K562 (cell line): ENCODE results near the gene CPLANE2. TPM values are rescaled to one million over a fixed set of nuclear protein-coding genes. Genes with fewer than 3 reads are reported as not detected.

Source experiments
- ATAC-seq: fragments of 200-7000 bp; cut with Tn5 transposase; 3 replicates; pipeline ENCODE4 v1.9.1; 2020; ENCODE audit warnings: moderate library complexity
- BruUV-seq: library from RNA; stranded (reverse); fragments of 400-500 nt; replicated peaks from 2 replicates; lab custom pipeline; 2021; lab: Mats Ljungman, UMichigan
- CTCF ChIA-PET: fragments of 300-600 bp; formaldehyde crosslinking; extraction: SDS; loops from one replicate; lab custom pipeline; 2021; ENCODE audit warnings: low intra/inter-chr PET ratio; lab: Yijun Ruan, JAX
- POLR2A ChIA-PET: fragments of 300-600, 350-650 bp; sonication (Branson Sonifier 250); formaldehyde crosslinking; extraction: SDS; loops from one replicate; lab custom pipeline; 2021; ENCODE audit warnings: antibody characterized with exemption, inconsistent platforms; lab: Yijun Ruan, JAX
- DNase-seq, 4 experiments: peaks; one replicate each; pipeline versions ENCODE4 v3.0.0 to v3.0.0-alpha.2; 2011 to 2018; ENCODE audit warnings: low spot score in 3 of 4, mixed read lengths in 3 of 4; ENCODE audit errors: extremely low read depth in 1 of 4
- FAIRE-seq: peaks from 2 replicates; lab custom pipeline; 2011; peaks lifted over from hg19 to GRCh38; lab: Jason Lieb, UNC
- H2AFZ ChIP-seq: 2 replicates; pipeline ENCODE4 v1.6.0; 2011; ENCODE audit warnings: low read depth, low read length, control low read depth, inconsistent platforms
- H3K27ac ChIP-seq: fragments of 200-600 bp; 3 replicates; pipeline ENCODE4 v1.8.0; 2011; ENCODE audit warnings: low read depth, mild to moderate bottlenecking, control low read depth, inconsistent platforms, low read length, moderate library complexity, mixed read lengths; ENCODE audit errors: extremely low read depth
- H3K27me3 ChIP-seq, 2 experiments: fragments of 300-600 bp in 1 of 2; 2 replicates in 1 of 2; 3 replicates in 1 of 2; pipeline versions ENCODE4 v1.6.0 to v1.8.0; 2011; ENCODE audit warnings: inconsistent platforms in 2 of 2, low read length in 2 of 2, mild to moderate bottlenecking in 1 of 2, mixed read lengths in 1 of 2, moderate library complexity in 1 of 2; ENCODE audit not compliant: control insufficient read depth in 2 of 2, insufficient read depth in 2 of 2
- H3K36me3 ChIP-seq: fragments of 300-600 bp; 3 replicates; pipeline ENCODE4 v1.8.0; 2011; ENCODE audit warnings: mild to moderate bottlenecking, low read length, inconsistent platforms; ENCODE audit not compliant: control insufficient read depth, insufficient read depth
- H3K4me1 ChIP-seq, 2 experiments: fragments of 200-600 bp in 1 of 2; replicated peaks in 1 of 2; 2 replicates in 1 of 2; 3 replicates in 1 of 2; pipeline versions ENCODE4 v1.5.1 to v1.8.0; 2011; ENCODE audit warnings: inconsistent platforms in 2 of 2, low read length in 2 of 2, mild to moderate bottlenecking in 1 of 2, mixed read lengths in 1 of 2, moderate library complexity in 1 of 2; ENCODE audit not compliant: control insufficient read depth in 2 of 2, insufficient read depth in 2 of 2
- H3K4me2 ChIP-seq: 2 replicates; pipeline ENCODE4 v1.6.1; 2011; ENCODE audit warnings: low read length, control low read depth, inconsistent platforms, mixed read lengths; ENCODE audit not compliant: insufficient read depth
- H3K4me3 ChIP-seq: fragments of 200-600 bp; sonication (generic), shearing (Covaris generic); 2 replicates; pipeline ENCODE4 v1.5.1; 2016; ENCODE audit warnings: control low read depth, inconsistent platforms
- H3K79me2 ChIP-seq: fragments of 200-600 bp; 3 replicates; pipeline ENCODE4 v1.8.0; 2011; ENCODE audit warnings: low read length, inconsistent platforms; ENCODE audit not compliant: control insufficient read depth, insufficient read depth
- H3K9ac ChIP-seq, 2 experiments: 2 replicates each; pipeline versions ENCODE4 v1.6.0 to v1.6.1; 2011; ENCODE audit warnings: low read depth in 2 of 2, low read length in 2 of 2, control low read depth in 1 of 2, inconsistent platforms in 1 of 2, mild to moderate bottlenecking in 1 of 2, mixed read lengths in 1 of 2; ENCODE audit not compliant: insufficient read depth in 1 of 2
- H3K9me1 ChIP-seq: one replicate; pipeline ENCODE4 v1.6.0; 2011; ENCODE audit warnings: inconsistent platforms, mild to moderate bottlenecking, low read length, moderate library complexity; ENCODE audit not compliant: control insufficient read depth, insufficient read depth
- H3K9me3 ChIP-seq: replicated peaks from 2 replicates; pipeline ENCODE4 v1.5.1; 2011; ENCODE audit warnings: low read depth, low read length, inconsistent platforms; ENCODE audit not compliant: control insufficient read depth, insufficient read depth
- H4K20me1 ChIP-seq: replicated peaks from 2 replicates; pipeline ENCODE4 v1.6.1; 2011; ENCODE audit warnings: low read length, inconsistent platforms, mixed read lengths; ENCODE audit not compliant: control insufficient read depth, insufficient read depth
- MAZ ChIP-seq, 2 experiments: fragments of 450-650 bp in 1 of 2; sonication (generic) in 1 of 2; formaldehyde crosslinking; IDR thresholded peaks in 1 of 2; conservative IDR thresholded peaks in 1 of 2; 2 replicates each; pipeline versions ENCODE4 v1.4.0 to v1.5.0; 2020; ENCODE audit warnings: mild to moderate bottlenecking in 1 of 2, missing genetic modification reagents in 1 of 2
- MTA3 ChIP-seq: fragments of 450-650 bp; formaldehyde crosslinking; IDR thresholded peaks from 2 replicates; pipeline ENCODE4 v1.6.1; 2017; ENCODE audit warnings: mild to moderate bottlenecking, borderline replicate concordance
- MXI1 ChIP-seq: IDR thresholded peaks from 2 replicates; pipeline ENCODE4 v1.6.1; 2011; ENCODE audit warnings: low read depth, mild to moderate bottlenecking, improper control_type of control experiment, low read length
- SP1 ChIP-seq: sonication (generic); formaldehyde crosslinking; IDR thresholded peaks from 2 replicates; pipeline ENCODE4 v1.8.1; 2022; ENCODE audit warnings: mild to moderate bottlenecking, missing genetic modification reagents
- TEAD1 ChIP-seq, 2 experiments: fragments of 450-650 bp in 1 of 2; sonication (generic) in 1 of 2; formaldehyde crosslinking; IDR thresholded peaks; 2 replicates each; pipeline versions ENCODE4 v1.4.0 to v1.8.0; 2020 to 2022; ENCODE audit warnings: mild to moderate bottlenecking in 2 of 2, missing genetic modification reagents in 1 of 2
- ZNF766 ChIP-seq: fragments of 200-800 bp; sonication (Bioruptor generic); conservative IDR thresholded peaks from 2 replicates; pipeline ENCODE4 v1.6.1; 2016; ENCODE audit warnings: missing genetic modification characterization, missing compliant biosample characterization
- WGBS: fragments of 100-300 bp; shearing (Covaris generic); methylation state at CpG from one replicate; pipeline ENCODE4 v1.1.6; 2016; ENCODE audit warnings: low coverage, mixed read lengths; ENCODE audit not compliant: insufficient coverage; ENCODE audit errors: missing lambda C conversion rate; 5-methylcytosine and 5-hydroxymethylcytosine counted together
- in situ Hi-C: fragments of 300-500 bp; cut with MboI; formaldehyde crosslinking; loops from 4 replicates; pipeline ENCODE4 v1.15.0; 2018; ENCODE audit warnings: inconsistent platforms, mixed read lengths
- intact Hi-C: fragments of 100-400 bp; cut with micrococcal nuclease; formaldehyde crosslinking; loops from 2 replicates; pipeline ENCODE4 v1.14.2; 2022
- polyA plus RNA-seq, 8 experiments: library from polyadenylated mRNA; depleted of rRNA in 4 of 8; stranded (reverse) in 5 of 8; unstranded in 3 of 8; fragments of >200 nt; fragmentation: Nextera tagmentation in 2 of 8; fragmentation: Illumina TruSeq in 1 of 8; extraction: Ambion mirVana in 2 of 8; extraction: Trizol in 1 of 8; gene quantifications; 2 replicates each; pipeline versions ENCODE4 v1.2.1 to v1.2.3, GENCODE V29; 2011 to 2014; ENCODE audit warnings: inconsistent platforms in 1 of 8, missing spikeins in 1 of 8
- total RNA-seq, 7 experiments: library from RNA; depleted of rRNA in 6 of 7; stranded (reverse); fragments of >200 nt in 6 of 7; fragmentation: Illumina TruSeq in 2 of 7; extraction: Trizol in 2 of 7; gene quantifications; 2 replicates each; pipeline versions ENCODE4 v1.2.1 to v1.2.3, GENCODE V29; 2011 to 2021; ENCODE audit warnings: low replicate concordance in 1 of 7
- TF ChIP-seq, protein P1 (sequence below): sonication (generic); formaldehyde crosslinking; IDR thresholded peaks from 2 replicates; pipeline ENCODE4 v1.8.1; 2023; ENCODE audit warnings: mild to moderate bottlenecking, missing genetic modification reagents
- TF ChIP-seq, protein P2 (sequence below): fragments of 250-450 bp; sonication (Bioruptor Pico); IDR thresholded peaks from 2 replicates; pipeline ENCODE4 v1.8.0; 2021; ENCODE audit warnings: borderline replicate concordance, mild to moderate bottlenecking, moderate library complexity; ENCODE audit not compliant: poor library complexity, severe bottlenecking

The CPLANE2 gene
- total and polyA plus RNA-seq, 9 of the 15 experiments (the other 6 are each of a cell fraction or from before 2014, with no cell fraction given), result 0.17 to 20.9 (median 8.1) TPM

DNA sequence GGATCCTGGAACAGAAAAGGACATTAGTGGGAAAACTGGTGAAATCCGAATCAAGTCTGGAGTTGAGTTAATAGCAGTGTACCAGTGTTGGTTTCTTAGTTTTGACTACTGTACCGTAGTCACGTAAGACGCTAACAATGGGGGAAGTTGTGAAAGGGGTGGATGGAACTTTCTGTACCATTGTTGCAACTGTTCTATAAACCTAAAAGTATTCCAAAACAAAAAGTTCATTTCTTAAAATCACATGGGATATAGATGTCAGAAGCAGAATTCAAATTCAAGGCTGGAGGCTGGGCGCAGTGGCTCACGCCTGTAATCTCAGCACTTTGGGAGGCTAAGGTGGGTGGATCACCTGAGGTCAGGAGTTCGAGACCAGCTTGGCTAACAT lies 41.5 kb downstream of the CPLANE2 start:
- Histone ChIP-seq H3K4me2 (peak overlapping the region; percentile 44), H3K27me3 (no peaks in the 10 kb centered on the region), H3K4me1 (peaks cover 5 to 7% of the 10 kb centered on the region in 2 experiments), H3K9me1 (no peaks in the 10 kb centered on the region), H3K9me3 (no peaks in the 10 kb centered on the region), H3K4me3 (no peak overlapping the region), H2AFZ (peak overlapping the region; percentile 76), H3K27ac (no peak overlapping the region), H3K9ac (no peak overlapping the region), H3K79me2 (no peaks in the 10 kb centered on the region), H4K20me1 (no peaks in the 10 kb centered on the region), H3K36me3 (no peaks in the 10 kb centered on the region; the same call in 2 of the 3 replicates)
- 66% methylated on average over 7 of the region's 7 CpGs for WGBS
- BruUV-seq, result no TSS peak
- no peak for DNase-seq
- ChIA-PET CTCF (interaction anchor here (0.7 kb wide), 1 partner anchor 17 kb away, joined by 6 read pairs; no protein-coding TSS in a partner anchor), POLR2A (no interaction called here)
- TF ChIP-seq, protein P1, sequence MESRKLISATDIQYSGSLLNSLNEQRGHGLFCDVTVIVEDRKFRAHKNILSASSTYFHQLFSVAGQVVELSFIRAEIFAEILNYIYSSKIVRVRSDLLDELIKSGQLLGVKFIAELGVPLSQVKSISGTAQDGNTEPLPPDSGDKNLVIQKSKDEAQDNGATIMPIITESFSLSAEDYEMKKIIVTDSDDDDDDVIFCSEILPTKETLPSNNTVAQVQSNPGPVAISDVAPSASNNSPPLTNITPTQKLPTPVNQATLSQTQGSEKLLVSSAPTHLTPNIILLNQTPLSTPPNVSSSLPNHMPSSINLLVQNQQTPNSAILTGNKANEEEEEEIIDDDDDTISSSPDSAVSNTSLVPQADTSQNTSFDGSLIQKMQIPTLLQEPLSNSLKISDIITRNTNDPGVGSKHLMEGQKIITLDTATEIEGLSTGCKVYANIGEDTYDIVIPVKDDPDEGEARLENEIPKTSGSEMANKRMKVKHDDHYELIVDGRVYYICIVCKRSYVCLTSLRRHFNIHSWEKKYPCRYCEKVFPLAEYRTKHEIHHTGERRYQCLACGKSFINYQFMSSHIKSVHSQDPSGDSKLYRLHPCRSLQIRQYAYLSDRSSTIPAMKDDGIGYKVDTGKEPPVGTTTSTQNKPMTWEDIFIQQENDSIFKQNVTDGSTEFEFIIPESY, result peak; percentile 61; the same call in 1 of the 2 replicates
- TF ChIP-seq MTA3, result 0 out of 2 replicates have a peak, but pooled peaks have one; percentile 7
- TF ChIP-seq ZNF766, result no peak
- TF ChIP-seq MXI1, result no peak
- peak in 1 of 2 experiments; percentile 17; a peak in 1 of 4 replicates for TF ChIP-seq MAZ (CRISPR knock-in tag; conservative IDR thresholded peaks at IDR 0.05 in 1 of 2, IDR thresholded peaks at IDR 0.05 in 1 of 2)
- TF ChIP-seq, protein P2, sequence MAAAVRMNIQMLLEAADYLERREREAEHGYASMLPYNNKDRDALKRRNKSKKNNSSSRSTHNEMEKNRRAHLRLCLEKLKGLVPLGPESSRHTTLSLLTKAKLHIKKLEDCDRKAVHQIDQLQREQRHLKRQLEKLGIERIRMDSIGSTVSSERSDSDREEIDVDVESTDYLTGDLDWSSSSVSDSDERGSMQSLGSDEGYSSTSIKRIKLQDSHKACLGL (CRISPR knock-in tag), result no peak
- TF ChIP-seq TEAD1 (CRISPR knock-in tag; IDR thresholded peaks at IDR 0.05), result no peak
- TF ChIP-seq SP1 (CRISPR knock-in tag), result 0 out of 2 replicates have a peak, but pooled peaks have one; percentile 26
- ATAC-seq, result no peak
- intact Hi-C loops, result no loop called here
- no peak for FAIRE-seq
- in situ Hi-C loops, result loop anchor here (5.0 kb wide), 1 partner anchor 167 kb away; no protein-coding TSS in a partner anchor
